ENCODE results near the gene ARSA. TPM values are rescaled to one million over a fixed set of nuclear protein-coding genes. Genes with fewer than 3 reads are reported as not detected.

ARSA gene
- total RNA-seq, 1 experiment from 2014 or later: 16.4 TPM

DNA sequence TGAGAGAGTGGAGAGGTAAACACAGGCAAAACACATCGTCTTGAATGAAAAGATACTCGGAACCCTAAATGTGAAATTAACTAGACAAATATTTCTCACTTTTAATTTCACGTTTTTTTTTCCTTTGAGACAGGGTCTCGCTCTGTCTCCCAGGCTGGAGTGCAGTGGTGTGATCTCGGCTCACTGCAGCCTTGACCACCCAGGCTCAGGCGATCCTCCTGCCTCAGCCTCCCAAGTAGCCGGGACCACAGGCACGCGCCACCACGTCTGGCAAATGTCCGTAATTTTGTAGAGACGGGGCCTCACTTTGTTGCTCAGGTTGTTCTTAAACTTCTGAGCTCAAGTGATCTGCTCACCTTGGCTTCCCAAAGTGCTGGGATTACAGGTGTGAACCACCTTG, 37.3 kb upstream of the ARSA start:
- Histone ChIP-seq H3K9me2 (ENCODE audit: insufficient read depth) (no peaks in the 10 kb centered on the region), H3K4me1 (ENCODE audit: control insufficient read depth in 1 of 2, insufficient read depth in 2 of 2, low read length in 2 of 2) (no peaks in the 10 kb centered on the region), H3K9me3 (ENCODE audit: control insufficient read depth in 1 of 2, insufficient read depth in 1 of 2, low read depth in 1 of 2, low read length in 2 of 2) (no peaks in the 10 kb centered on the region), H3K36me3 (ENCODE audit: control insufficient read depth in 1 of 2, insufficient read depth in 2 of 2, low read length in 2 of 2) (no peaks in the 10 kb centered on the region), H4K20me1 (ENCODE audit: insufficient read depth) (no peaks in the 10 kb centered on the region), H3K27me3 (ENCODE audit: insufficient read depth, low read length) (no peaks in the 10 kb centered on the region), H3K79me2 (ENCODE audit: insufficient read depth, low read length) (no peaks in the 10 kb centered on the region), H3K4me3 (replicated peaks in 1 of 2; ENCODE audit: low read depth in 1 of 2, low read length in 2 of 2) (no peak overlapping the region), H3K9ac (ENCODE audit: low read length) (no peak overlapping the region), H2AFZ (ENCODE audit: low read depth, low read length, poor library complexity, severe bottlenecking) (no peak overlapping the region), H3K27ac (ENCODE audit: low read depth, low read length) (no peak overlapping the region), H3K4me2 (ENCODE audit: low read length) (no peak overlapping the region)
- ChIA-PET RAD21 (ENCODE audit: low non-redundant PET in 1 of 2, low total read pairs in 2 of 2, uncharacterized antibody in 2 of 2, unreplicated experiment in 2 of 2) (no interaction called here), CTCF (no interaction called here), POLR2A (no interaction called here)
- no TSS peak for BruUV-seq (replicated peaks)
- DNase-seq (ENCODE audit: low read depth, low spot score): no peak
- no peak for ATAC-seq
- TF ChIP-seq ELF1 (IDR thresholded peaks at IDR 0.05; ENCODE audit: borderline replicate concordance, low read depth) (no peak), ZBTB33 (IDR thresholded peaks at IDR 0.05; ENCODE audit: extremely low read depth, insufficient replicate concordance, low read length) (no peak), RAD21 (IDR thresholded peaks at IDR 0.05; ENCODE audit: low read depth) (no peak), CEBPB (IDR thresholded peaks at IDR 0.05; ENCODE audit: low read depth) (no peak), EGR1 (IDR thresholded peaks at IDR 0.05; ENCODE audit: low read depth) (no peak), JUND (IDR thresholded peaks at IDR 0.05) (no peak), SRF (IDR thresholded peaks at IDR 0.05; ENCODE audit: low read depth) (no peak), ZNF274 (IDR thresholded peaks at IDR 0.05; ENCODE audit: low read depth, low read length) (no peak), ATF3 (IDR thresholded peaks at IDR 0.05) (no peak), POLR2AphosphoS5 (IDR thresholded peaks at IDR 0.05; ENCODE audit: low read depth, low read length) (no peak), POLR2A (IDR thresholded peaks at IDR 0.05; ENCODE audit: borderline replicate concordance, extremely low read depth, insufficient read depth, insufficient read length) (no peak), CBX3 (IDR thresholded peaks at IDR 0.05; ENCODE audit: low read depth) (no peak), FOSL1 (IDR thresholded peaks at IDR 0.05; ENCODE audit: low read depth) (no peak)
- intact Hi-C loops (cut with micrococcal nuclease): no loop called here
